ENCODE data around the gene BAIAP2L2.
"Not testable (repeated sequence)": the region's sequence is repeated elsewhere in the genome, so short reads cannot be mapped to it uniquely, and the experiment has no call there.

The BAIAP2L2 gene

DNA sequence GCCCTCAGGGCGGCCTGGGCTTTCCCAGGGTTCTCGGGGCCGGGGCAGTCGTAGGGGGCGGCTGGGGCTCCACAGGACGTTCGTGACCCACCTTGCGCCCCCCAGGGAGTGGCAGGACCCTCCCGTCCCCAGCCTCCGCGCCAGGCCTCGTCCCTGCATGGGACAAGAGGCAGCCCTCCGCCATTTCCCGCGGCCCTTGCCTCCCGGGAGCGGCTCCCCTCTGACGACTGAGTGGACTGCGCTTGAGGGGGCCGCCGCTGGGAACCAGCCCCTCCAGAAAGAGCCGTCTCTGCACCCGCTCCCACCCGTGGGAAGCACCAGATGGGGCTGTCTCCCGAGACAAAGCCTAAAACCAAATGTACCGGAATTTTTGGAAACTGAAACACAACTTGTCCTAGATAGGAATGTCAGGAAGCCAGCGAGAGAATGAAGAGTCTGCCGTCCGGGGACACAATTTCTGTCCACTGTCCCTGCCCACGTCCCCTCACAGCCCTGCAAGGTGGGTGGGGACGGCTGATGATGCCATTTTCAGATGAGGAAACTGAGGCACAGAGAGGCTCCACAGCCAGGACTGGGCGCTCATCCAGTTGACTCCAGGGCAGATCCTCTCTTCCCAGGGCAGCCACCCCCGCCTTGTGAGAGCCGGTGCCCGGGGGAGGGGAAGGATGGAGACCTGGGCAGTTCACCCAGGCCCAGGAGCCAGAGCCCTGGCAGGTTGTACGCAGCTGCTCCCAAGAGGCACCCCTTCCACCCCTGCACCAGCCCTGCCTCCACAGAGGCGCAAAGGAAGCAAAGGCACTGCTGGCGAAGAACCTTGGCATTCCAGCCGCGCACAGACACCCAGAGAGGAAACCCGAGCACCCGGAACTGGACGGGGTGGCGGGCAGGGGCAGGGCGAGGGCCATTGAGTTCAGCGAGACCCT lies 71.3 kb downstream of the BAIAP2L2 start:
- DNase-seq (ENCODE audit: low read depth) = no peak

DNA sequence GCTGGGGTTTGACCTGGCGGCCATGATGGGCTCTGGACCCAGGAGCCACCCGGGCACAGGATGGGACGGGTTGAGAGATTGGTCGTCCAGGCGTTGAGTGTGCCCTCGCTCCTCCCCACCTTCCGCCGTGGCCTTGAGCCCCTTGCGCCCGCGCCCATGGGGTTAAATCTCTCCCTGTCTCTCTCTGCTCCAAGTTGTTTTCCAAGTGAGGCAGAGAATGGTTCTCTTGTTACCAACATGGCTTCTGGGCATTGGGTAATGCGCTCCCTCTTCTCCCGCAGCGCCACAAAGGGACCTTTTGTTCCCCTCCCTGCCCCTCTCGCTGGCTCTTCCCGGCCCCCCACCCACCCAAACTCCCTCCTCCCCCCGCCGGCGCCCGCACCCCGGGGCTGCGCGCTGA lies 72.1 kb downstream of the BAIAP2L2 start:
- no peak for DNase-seq (ENCODE audit: low read depth)

DNA sequence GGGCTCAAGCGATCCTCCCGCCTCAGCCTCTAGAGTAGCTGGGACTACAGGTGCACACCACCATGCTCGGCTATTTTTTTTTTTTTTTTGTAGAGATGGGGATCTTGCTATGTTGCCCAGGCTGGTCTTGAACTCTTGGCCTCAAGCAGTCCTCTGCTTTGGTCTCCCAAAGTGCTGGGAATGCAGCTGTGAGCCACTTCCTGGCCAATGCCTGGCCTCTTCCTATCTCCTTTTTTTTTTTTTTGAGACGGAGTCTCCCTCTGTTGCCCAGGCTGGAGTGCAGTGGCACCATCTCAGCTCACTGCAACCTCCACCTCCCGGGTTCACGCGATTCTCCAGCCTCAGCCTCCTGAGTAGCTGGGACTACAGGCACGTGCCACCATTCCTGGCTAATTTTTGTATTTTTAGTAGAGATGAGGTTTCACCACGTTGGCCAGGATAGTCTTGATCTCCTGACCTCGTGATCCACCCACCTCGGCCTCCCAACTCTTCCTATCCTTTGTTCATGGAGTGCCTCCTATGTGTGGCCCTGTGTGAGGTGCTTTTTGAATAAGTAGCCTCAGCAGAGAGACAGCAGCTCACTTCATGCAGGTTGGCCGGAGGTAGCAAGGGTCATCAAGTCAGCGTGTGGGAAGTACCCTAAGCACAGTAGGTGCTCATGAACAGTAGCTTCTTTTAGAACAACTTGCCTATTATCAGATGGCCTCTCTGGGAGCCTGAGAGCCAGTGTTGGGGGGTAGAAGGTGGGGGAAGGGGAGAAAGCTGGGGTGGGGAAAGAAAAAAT lies 72.9 kb downstream of the BAIAP2L2 start:
- DNase-seq (ENCODE audit: low read depth) = not testable (repeated sequence)

DNA sequence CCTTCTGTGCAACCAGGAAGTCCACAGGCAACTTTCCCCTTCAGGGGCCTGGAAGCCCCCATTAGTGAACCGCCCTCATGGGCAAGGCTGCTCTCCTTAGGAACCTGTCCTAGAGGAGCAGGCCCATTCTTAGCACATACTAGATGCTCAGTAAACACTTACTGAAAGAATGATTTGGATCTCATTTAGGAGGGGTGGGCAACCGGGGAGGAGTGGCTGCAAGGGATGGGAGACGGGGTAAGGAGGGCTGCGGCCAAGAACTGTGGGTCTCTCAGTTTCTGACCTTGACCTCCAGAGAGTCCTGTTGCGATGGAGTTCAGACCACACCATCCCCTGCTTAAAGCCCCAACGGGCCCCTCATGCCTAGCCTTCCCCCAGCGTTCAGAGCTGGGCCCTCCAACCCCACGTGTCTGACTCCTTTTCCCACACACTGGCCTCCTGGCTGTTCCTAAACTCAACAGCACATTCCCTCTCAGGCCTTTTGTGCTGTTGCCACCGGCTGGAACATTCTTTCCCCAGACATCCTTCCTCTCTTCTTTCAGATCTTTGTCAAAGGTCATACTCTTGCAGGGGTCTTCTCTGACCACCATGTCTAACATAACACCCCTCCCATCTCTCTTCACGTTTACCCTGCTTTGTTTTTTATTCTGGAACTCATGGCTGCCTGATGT lies 74.0 kb downstream of the BAIAP2L2 start:
- DNase-seq (ENCODE audit: low read depth) = no peak

DNA sequence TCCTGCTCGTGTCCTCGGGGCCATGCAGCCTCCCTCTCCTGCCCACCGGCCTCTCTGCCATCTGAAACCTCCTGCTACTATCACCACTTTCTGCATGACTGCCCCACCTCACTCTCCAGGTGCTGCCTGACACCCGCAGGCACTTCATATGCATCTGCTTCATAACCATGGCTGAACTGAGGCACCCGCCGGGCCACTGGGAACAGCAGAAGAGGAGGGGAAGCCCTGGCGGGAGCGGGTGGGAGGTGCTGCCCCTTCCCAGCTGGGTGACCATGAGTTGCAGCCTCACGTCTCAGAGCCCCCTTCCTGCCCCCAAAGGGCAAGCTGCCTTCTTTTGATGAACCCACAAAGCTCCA lies 75.0 kb downstream of the BAIAP2L2 start:
- DNase-seq (ENCODE audit: low read depth) = no peak
